Myocyte (in vitro differentiated cells): Measurements from ENCODE around the gene SSH3. TPM values are rescaled to one million over a fixed set of nuclear protein-coding genes. Genes with fewer than 3 reads are reported as not detected.

Source experiments
- DNase-seq: peaks from one replicate; pipeline ENCODE4 v3.0.0-alpha.2; 2012; ENCODE audit warnings: low read depth
- polyA plus RNA-seq: library from polyadenylated mRNA; unstranded; fragments of >200 nt; gene quantifications from one replicate; pipeline ENCODE4 v1.2.1, GENCODE V29; 2012; ENCODE audit warnings: missing spikeins
- total RNA-seq: library from RNA; depleted of rRNA; stranded (reverse); fragments of >200 nt; gene quantifications from 2 replicates; pipeline ENCODE4 v1.2.3, GENCODE V29; 2014

The SSH3 gene, protein sequence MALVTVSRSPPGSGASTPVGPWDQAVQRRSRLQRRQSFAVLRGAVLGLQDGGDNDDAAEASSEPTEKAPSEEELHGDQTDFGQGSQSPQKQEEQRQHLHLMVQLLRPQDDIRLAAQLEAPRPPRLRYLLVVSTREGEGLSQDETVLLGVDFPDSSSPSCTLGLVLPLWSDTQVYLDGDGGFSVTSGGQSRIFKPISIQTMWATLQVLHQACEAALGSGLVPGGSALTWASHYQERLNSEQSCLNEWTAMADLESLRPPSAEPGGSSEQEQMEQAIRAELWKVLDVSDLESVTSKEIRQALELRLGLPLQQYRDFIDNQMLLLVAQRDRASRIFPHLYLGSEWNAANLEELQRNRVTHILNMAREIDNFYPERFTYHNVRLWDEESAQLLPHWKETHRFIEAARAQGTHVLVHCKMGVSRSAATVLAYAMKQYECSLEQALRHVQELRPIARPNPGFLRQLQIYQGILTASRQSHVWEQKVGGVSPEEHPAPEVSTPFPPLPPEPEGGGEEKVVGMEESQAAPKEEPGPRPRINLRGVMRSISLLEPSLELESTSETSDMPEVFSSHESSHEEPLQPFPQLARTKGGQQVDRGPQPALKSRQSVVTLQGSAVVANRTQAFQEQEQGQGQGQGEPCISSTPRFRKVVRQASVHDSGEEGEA
- total RNA-seq: 17.7 and 18.3 TPM in 2 replicates
- polyA plus RNA-seq: 18.2 TPM

DNA sequence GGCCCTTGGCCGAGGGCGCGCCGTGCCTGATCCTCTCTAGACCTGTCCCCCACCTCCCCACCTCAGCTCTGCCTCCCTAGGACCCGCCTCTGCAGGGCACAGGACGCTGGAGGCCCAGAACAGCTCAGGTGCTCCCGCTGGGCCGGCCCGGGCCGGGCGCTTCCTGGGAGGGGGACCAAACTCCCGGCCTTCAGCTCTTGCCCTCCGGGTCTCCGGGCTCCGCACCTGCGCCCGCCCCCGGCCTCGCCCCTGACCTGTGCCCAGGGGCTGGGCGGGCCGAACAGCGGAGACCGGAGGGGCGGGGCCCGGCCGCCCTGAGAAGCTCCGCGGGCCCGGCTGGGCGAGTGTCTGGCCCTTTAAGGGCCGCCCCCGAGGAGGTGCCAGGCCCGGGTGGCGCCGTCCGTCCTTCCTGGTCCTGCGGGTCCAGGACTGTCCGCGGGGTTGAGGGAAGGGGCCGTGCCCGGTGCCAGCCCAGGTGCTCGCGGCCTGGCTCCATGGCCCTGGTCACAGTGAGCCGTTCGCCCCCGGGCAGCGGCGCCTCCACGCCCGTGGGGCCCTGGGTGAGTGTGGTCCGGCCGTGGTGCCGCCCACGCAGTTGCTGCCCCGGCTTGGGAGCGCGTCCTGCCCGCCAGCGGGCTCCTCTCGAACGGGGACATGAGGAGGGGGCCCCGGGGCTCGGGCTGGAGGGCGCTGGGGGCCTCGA, at the start of gene SSH3:
SSH3 (plus strand) TSS at position 399 of the 703 bp plus-strand sequence; CDS start at position 495, 96 bp downstream.
- DNase-seq: peak; percentile 70

DNA sequence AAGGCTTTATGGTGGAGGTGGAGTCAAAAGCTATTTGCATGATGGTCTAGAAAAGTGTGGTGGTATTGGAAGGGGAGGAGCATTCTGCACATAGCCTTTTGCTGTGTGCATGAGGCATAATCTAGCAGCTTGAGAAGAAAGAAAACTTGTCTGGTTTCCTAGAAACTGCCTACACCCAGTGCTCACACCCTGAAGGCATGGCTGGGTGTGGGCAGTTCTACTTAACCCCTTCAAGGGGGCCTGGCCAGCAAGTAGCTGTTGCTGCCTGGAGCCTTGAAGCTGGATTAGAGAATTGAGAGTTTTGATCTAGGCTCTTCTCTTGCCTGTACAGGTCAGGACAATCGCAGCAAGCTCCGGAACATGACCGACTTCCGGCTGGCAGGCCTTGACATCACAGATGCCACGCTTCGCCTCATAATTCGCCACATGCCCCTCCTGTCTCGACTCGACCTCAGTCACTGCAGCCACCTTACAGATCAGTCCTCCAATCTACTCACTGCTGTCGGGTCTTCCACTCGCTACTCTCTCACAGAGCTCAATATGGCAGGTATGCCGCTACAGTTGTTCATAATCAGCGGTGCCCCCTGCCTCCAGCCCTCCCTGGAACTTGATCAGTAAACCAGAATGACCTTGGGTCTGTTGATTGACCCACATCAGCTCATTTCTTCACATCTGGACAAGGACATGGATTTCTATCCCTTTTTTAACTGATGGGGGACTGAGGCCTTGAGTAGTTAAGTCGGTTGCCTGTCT, 49.3 kb upstream of the SSH3 start:
- DNase-seq: no peak

DNA sequence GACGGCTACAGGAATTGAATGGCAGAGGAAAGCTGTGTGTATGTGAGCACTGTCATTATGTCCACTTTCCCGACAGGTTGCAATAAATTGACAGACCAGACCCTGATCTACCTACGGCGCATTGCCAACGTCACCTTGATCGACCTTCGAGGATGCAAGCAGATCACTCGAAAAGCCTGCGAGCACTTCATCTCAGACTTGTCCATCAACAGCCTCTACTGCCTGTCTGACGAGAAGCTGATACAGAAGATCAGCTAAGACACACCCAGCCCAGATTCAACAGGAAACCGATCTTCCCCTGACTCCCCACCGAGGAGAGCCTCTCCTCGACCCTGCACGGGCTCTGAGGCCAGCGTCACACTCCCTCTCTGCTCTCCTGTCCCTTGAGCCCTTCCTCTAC, 48.5 kb upstream of the SSH3 start:
- no peak for DNase-seq

DNA sequence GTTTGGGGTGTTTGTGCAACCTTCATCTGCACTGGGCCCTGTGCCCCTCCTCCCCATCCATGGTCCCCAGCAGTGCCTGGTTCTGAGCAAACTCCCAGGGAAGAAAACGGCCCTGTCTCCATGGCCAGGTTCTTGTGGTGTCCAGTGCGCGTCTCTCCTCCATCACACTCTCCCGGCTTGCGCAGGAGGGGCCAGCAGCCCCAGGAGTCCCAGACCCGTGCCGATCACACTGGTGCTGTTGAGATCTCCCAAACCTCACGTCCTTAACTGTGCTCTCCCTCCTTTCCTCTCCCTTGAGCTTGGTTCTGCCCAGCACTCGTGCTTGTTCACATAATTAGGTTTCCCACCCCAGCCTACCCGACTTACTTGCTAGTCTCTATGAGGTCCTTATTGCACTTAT, 48.0 kb upstream of the SSH3 start:
- DNase-seq: no peak

DNA sequence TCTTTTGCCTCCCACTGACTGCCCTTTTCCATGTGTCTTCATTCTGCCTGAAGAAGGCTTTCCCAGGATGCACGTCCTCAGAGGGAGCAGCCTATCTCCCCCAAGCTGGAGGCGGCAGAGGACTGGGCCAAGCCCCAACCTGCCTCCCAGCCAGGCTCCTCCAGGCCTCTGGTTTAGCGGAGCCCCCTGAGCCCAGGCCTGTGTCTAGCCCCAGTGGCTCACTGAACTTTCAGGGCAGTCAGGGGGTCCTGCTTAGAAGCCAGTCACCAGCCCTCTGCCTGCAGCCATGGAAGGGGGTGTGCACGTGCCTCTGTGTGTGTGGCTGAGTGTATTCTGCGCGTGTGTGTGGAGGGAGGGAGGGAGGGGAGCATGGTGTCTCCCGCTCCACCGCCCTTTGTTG, 47.5 kb upstream of the SSH3 start:
- no peak for DNase-seq

DNA sequence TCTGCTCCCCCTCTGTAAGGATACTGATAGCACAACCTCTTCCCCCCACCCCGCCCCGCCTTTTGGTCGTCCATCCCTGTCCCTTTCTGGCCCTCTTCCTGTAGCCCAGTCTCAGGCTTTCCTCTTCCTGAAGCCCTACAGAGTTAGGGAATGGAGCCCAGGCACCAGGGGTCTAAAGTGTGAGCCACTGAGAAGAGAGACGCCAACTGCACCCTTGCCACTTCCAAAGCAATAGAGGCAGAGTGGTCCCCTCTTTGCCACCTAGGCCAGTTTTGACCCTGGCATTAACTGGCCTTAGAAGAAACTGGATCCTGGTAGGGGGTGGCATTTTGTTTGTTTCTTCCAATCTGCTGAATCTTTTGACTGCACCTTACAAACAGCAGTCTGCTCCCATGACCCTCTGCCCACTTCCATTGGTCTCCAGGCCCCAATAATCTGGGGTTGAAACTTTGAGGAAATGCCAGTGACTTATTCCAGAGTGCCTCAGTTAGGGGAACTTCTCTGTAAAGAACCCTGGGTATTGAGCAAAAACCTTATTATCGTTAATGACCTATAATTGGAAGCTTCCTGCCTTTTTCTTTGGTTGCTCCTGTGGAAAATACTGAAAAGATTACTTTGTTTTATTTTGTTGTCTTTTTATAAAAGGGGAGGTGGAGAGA, 46.7 kb upstream of the SSH3 start:
- DNase-seq: no peak

DNA sequence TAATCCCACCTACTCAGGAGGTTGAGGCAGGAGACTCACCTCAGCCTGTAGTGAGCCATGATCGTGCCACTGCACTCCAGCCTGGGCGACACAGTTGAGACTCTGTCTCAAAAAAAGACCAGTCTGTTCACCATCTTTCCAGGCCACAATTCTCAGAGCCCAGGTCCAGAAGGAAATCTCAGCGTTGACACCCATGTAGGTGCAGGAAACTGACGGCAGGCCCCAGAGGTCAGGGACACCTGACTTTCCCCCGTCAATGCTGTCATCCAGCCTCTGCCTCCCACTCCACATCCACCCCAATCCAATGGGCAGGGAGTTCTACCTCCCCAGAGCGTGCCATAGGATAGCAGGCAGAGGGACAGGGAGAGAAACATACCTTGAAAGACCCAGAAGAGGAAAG, 42.9 kb upstream of the SSH3 start:
- DNase-seq: no peak

DNA sequence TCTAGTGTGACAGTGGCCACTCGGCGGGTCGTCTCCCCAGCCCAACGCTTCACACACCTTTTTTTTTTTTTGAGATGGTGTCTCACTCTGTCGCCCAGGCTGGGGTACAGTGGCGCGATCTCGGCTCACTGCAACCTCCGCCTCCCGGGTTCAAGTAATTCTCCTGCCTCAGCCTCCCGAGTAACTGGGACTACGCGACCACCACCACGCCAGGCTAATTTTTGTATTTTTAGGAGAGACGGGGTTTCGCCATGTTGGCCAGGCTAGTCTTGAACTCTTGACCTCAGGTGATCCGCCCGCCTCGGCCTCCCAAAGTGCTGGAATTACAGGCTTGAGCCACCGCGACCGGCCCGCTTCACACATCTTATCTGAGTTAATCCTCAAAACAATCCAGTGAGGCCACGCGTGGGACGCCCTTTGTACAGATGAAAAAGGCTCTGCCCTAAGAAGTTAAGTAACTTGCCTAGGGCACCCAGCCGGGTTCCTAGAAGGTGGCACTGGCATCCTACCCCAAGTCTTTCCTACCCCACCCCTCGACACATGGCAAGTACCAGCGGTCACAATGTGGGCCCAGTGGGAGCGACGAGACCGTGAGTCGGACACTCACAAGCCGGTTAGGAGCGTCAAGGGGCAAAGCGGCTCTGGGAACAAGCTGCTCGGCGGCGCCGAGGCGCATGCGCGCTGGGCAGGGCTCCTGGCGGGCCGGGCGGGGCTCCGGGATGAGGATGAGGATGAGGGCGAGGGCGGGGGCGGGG, 42.3 kb upstream of the SSH3 start:
- peak; percentile 50 for DNase-seq

DNA sequence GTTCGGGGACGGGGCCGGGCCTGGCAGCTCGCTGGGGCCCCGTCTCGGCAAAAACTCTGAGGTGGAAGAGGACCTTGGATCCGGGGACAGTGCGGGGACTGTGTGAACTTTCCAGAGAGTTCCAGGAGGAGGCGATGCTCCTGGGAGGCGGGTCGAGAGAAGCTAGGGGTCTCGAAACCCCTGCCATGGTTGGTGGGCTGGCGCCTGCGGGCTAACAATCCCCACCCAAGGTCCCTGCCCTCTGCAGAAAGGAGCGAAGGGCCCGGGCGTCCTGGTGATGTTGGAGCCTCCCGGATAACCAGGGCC, 41.7 kb upstream of the SSH3 start:
- DNase-seq: no peak

DNA sequence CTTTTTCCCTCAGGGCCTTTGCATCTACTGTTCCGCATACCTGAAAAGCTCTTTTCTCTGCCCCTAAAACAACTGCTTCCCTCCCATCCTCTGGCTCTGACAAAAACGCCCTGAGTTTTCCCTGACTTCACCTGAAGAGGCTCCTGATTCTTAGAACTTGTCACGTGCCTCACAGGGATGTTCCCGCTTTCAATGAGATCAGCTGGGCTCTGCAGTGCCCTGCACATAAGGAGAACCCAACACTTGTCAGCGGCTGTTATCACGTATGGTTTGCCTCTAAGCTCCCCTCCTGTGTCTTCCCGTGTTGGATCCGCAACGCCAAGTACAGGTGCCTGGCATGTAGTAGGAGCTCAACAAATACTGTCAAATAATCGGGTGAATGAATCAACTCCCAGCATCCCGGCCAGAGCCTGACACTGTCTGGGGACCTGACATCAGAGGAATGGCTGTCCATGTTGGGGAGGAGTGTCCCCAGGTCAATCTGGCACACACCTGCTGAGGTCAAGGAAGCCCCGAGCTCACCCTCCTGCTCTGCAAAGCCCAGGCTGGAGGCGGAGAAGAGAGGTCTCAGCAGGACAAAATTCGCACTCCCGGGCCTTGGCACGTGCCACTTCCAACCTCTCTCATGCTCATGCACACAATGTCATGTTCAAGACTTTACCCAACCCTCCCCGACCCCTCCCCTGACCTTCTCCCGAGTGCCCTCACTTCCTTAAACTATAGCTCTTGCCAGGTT, 41.2 kb upstream of the SSH3 start:
- no peak for DNase-seq

DNA sequence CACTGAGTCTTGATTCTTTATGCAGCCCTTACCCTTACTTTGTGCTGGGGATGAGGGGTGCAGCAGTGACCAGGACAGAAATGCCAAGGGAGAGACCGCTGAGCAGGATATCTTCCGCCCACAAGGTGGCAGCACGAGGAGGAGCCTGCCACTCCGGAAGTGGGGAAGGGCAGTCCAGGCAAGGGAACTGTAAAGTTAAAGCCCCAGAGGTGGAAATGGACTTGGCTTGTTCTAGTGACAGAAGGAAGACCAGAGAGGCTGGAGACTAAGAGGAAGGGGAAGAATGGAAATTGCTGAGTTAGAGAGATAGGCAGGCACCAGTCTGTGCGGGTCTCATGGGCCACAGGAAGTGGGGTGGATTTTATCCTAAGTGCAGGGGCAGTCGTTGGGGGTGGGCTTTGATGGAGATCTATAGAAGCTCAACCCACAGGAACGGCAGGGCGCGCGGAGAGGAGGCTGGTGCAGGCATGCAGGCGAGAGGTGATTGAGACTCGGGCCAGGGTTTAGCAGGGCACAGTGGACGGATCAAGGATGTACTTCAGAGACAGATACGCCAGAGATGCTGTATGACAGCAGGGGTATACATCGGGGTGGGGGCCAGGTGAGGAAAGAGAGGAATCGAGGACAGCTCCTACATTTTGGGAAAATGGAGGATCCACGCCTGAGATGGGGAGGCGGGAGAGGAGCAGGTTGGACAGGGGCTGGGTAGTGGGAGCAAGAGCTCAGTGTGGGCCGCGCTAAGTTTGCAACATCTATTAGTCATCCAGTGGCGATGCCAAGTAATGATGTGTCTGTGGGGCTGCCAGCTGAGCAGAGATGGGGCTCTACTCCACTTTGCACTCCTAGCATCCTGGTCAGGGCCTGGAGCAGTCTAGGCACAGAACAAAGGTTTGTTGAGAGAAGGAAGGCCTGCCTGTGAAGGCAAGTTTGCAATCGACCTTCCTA, 40.3 kb upstream of the SSH3 start:
- DNase-seq: peak; percentile 82

DNA sequence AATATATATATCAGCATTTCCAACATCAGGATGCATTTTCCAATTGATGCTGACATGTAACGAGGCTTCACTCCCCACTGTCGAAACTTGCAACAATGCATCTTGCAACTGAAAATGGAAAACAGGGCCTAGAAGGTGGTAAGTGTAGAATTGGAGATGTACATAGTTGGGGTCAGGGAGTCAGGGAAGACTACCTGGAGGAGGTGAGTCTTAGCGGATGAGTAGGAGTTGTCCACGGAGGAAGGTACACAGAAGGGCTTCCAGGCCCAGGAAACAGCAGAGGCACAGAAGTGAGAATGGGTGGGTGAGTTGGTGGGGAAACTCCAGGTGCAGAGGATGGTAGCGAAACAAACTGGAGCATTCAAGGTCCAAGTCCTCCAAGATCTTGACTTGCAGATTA, 39.1 kb upstream of the SSH3 start:
- DNase-seq: no peak

DNA sequence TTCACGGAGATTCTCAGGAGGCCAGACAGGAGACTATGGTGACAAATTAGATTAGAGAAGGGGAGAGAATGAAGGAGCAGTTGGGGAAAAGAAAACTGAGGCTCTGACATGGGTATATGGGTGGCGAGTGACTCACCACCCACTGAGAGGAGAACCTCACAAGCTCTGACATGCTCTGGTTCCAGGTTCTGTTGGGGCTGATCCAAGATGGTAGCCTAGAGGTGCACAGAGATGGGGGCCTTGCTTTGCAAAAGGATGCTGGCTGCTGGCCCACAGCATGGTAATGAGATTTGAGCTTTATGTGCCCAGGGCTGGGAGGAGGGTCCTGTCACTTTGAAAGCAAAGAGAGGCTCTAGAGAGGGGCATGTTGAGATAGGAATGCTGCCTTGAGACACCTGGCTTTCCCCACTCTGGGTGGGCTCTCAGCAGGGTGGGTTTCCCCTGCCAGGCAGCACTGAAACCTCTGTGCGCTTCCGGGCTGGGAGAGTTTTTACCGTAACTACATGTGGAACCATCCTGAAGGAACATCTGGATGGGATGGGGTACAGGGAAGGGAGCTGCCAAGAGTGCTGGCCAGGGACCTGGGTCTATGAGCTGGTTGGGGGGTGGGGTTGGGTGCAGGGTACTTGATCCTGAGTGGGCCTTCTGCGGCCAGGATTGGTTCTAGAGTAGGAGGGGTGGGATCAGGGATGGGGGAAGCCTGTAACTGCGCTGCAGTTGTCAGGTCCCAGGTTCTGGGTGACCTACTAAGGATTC, 38.3 kb upstream of the SSH3 start:
- no peak for DNase-seq

DNA sequence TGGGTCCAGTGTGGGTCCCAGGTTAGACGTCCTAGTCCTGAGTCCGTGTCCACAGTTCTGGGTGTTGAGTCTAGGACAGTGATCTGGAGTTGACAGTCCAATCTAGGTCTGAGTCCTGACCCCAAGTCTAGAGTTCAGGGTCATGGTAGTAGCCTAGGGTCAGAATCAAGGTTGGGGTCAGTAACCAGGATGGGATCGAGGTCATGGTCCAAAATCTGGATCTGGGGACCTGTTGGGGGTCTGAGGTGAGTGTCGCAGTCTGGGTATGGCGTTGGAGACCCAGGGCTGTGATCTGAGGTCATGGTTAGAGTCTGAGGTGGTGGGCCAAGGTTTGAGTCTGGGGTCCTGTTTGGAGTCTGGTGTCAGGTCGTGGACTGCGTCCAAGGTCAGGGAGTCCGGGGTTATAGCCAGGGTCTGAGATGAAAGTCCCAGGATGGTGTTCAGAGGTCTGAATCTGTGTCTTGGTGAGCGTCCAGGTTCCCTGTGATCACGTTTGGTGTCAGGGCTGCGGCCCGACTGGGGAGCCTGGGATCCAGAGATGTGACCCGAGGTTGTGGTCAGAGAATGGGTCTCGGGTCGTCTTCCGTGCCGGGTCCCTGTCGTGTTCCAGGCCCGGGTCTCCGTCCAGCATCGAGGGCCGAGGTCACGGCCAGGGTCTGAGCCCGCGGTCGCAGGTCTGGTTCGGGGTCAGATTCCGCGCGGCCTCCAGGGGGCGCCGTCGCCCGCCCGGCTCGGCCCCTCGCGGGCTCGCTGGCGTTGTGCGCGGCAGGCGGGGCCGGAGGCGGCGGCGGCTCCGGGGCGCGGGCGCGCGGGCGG, 37.5 kb upstream of the SSH3 start:
- peak; percentile 64 for DNase-seq

DNA sequence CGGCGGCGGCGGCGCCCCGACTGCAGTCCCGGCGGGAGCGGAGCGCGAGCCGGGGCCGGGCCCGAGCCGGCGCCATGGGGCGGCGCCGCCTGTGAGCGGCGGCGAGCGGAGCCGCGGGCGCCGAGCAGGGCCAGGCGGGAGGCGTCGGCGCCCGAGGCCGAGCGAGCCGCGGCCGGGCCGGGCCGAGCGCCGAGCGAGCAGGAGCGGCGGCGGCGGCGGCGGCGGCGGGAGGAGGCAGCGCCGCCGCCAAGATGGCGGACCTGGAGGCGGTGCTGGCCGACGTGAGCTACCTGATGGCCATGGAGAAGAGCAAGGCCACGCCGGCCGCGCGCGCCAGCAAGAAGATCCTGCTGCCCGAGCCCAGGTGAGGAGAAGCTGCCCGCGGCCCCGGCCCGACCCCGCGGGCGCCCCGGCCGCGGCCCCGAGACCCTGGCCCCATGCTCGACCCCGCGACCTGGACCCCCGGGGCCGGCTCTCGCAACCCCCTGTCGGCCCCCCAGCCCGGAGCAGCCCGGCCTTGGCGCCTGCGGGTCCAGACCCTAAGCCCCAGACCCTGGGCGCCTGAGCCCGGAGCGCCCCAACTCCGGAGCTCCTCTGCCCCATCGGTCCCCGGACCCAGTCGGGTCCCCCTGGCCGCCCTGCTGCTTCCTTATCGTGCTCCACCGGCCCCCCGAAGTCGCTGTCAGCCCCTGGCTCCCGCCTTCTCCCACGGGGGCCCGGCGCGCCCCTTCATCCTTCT, 36.7 kb upstream of the SSH3 start, which contains the start of gene GRK2:
GRK2 (plus strand) TSS at position 25 of the 739 bp plus-strand sequence; CDS start at position 252, 227 bp downstream.
- peak; percentile 50 for DNase-seq
